ENCODE measurements around the gene IGF2BP3. TPM values are rescaled to one million over a fixed set of nuclear protein-coding genes. Genes with fewer than 3 reads are reported as not detected.

Gene IGF2BP3
- total RNA-seq, 1 experiment from 2014 or later: 11.7 TPM

GRCh38 chr7:23298885-23299769 is 171.2 kb downstream of the IGF2BP3 start, which contains the start of gene MALSU1:
Gene MALSU1, plus strand, starts transcription at chr7:23299339. Its CDS starts 14 bp downstream, at chr7:23299353.
- ATAC-seq: peak; percentile 99
- CTCF ChIA-PET: interaction anchor here (0.5 to 1.0 kb wide), 3 partner anchors 26 to 112 kb away, joined by 3 to 5 read pairs (median 4); no protein-coding TSS in a partner anchor

DNA sequence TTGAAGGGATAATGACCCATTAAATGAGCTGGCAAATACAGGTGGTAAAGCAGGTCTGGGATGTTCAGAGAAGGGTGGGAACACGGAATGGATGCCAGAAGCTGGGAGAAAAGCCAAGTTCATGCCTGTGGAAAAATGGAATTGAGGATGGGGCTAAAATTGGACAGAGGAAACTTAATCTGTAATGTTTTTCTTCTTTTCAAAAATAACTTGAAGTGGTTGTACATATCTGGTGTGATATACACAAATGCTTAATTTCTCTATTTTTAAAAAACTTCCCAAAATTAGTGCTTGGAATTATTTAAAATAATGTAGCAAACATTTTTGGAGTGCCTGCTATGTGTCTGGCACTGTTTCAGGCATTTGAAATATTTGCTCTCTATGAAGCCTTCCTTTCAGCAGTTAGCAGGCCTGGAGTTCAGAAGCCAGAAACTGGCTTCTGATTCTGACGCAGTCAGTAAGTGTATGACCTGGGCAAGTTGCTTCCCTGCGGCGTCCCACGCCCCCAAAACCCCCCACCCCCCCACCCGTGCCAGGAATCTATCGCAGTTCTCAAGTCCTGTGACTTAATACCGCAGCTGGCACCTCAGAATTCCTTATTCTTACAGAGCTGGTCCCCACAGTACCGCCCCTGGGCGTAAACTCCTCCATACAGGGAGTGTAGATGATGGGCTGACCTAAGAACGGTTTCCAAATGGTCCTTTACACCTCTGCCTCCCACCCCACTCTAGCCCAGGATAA is 172.0 kb downstream of the IGF2BP3 start:
- Histone ChIP-seq H3K27me3 (ENCODE audit: low read length) (no peaks in the 10 kb centered on the region), H3K9me2 (replicated peaks; ENCODE audit: low read length) (no peaks in the 10 kb centered on the region), H3K4me1 (ENCODE audit: insufficient read depth, low read length) (peaks cover 22% of the 10 kb centered on the region), H3K79me2 (ENCODE audit: low read length) (peaks cover 41% of the 10 kb centered on the region), H4K20me1 (ENCODE audit: low read length) (peaks cover 14% of the 10 kb centered on the region), H3K9ac (ENCODE audit: low read length) (peak overlapping the region; percentile 93), H3K4me2 (ENCODE audit: low read length) (peak overlapping the region; percentile 91), H3K36me3 (ENCODE audit: low read depth, low read length) (peaks cover 16% of the 10 kb centered on the region; the same call in 1 of the 2 replicates), H3F3A (ENCODE audit: low read length, unreplicated experiment) (no peaks in the 10 kb centered on the region), H2AFZ (ENCODE audit: low read length) (peak overlapping the region; percentile 79), H3K4me3 (ENCODE audit: low read length) (peak overlapping the region; percentile 97; the same call in 1 of the 2 replicates), H3K9me3 (ENCODE audit: low read length) (no peaks in the 10 kb centered on the region), H3K27ac (ENCODE audit: low read length) (peak overlapping the region; percentile 50)
- CTCF ChIA-PET: interaction anchor here (0.5 to 1.0 kb wide), 4 partner anchors 25 to 113 kb away, joined by 3 to 5 read pairs (median 4); no protein-coding TSS in a partner anchor
- ATAC-seq (no peak), DNase-seq (peak; percentile 60)
- intact Hi-C loops (cut with micrococcal nuclease): loop anchor here (5.0 kb wide), 1 partner anchor 34 kb away; no protein-coding TSS in a partner anchor
- TF ChIP-seq EZH2phosphoT487 (IDR thresholded peaks at IDR 0.05; ENCODE audit: borderline replicate concordance, low read length) (no peak), EZH2 (IDR thresholded peaks at IDR 0.05; ENCODE audit: low read length, unreplicated experiment) (no peak)
- TF ChIP-seq, protein P1, sequence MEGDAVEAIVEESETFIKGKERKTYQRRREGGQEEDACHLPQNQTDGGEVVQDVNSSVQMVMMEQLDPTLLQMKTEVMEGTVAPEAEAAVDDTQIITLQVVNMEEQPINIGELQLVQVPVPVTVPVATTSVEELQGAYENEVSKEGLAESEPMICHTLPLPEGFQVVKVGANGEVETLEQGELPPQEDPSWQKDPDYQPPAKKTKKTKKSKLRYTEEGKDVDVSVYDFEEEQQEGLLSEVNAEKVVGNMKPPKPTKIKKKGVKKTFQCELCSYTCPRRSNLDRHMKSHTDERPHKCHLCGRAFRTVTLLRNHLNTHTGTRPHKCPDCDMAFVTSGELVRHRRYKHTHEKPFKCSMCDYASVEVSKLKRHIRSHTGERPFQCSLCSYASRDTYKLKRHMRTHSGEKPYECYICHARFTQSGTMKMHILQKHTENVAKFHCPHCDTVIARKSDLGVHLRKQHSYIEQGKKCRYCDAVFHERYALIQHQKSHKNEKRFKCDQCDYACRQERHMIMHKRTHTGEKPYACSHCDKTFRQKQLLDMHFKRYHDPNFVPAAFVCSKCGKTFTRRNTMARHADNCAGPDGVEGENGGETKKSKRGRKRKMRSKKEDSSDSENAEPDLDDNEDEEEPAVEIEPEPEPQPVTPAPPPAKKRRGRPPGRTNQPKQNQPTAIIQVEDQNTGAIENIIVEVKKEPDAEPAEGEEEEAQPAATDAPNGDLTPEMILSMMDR (conservative IDR thresholded peaks at IDR 0.05; ENCODE audit: low read depth, low read length): no peak
- POLR2A ChIA-PET (ENCODE audit: unreplicated experiment): interaction anchor here (0.5 to 0.6 kb wide), 3 partner anchors 112 to 235 kb away, joined by 3 to 5 read pairs (median 3); no protein-coding TSS in a partner anchor
- BruUV-seq (replicated peaks): no TSS peak

More at GRCh38 chr7:23298885-23299769, 171.2 kb downstream of the IGF2BP3 start, which contains the start of gene MALSU1:
- peak within 1 kb of the TSS; percentile 97 for H3K4me3 ChIP-seq (ENCODE audit: low read length)
- no peaks in the 10 kb centered on the region for H3K9me2 ChIP-seq (replicated peaks; ENCODE audit: low read length)
- peaks cover 15% of the 10 kb centered on the region for H4K20me1 ChIP-seq (ENCODE audit: low read length)
- H3K79me2 ChIP-seq (ENCODE audit: low read length): peaks cover 49% of the 10 kb centered on the region
- H3K27me3 ChIP-seq (ENCODE audit: low read length): no peaks in the 10 kb centered on the region
- H3K4me2 ChIP-seq (ENCODE audit: low read length): peak within 1 kb of the TSS; percentile 91
- peak within 1 kb of the TSS; percentile 79 for H2AFZ ChIP-seq (ENCODE audit: low read length)
- peak; percentile 96 for DNase-seq
- intact Hi-C loops (cut with micrococcal nuclease): loop anchor here (1.0 to 5.0 kb wide), 2 partner anchors 33 to 58 kb away; no protein-coding TSS in a partner anchor
- TF ChIP-seq EZH2 (IDR thresholded peaks at IDR 0.05; ENCODE audit: low read length, unreplicated experiment) (no peak), EZH2phosphoT487 (IDR thresholded peaks at IDR 0.05; ENCODE audit: borderline replicate concordance, low read length) (no peak)
- TF ChIP-seq, protein P1 (conservative IDR thresholded peaks at IDR 0.05; ENCODE audit: low read depth, low read length): no peak
- H3K36me3 ChIP-seq (ENCODE audit: low read depth, low read length): peaks cover 18% of the 10 kb centered on the region
- H3F3A ChIP-seq (ENCODE audit: low read length, unreplicated experiment): no peaks in the 10 kb centered on the region
- TSS peak; percentile 100 for BruUV-seq (replicated peaks)
- no peaks in the 10 kb centered on the region for H3K9me3 ChIP-seq (ENCODE audit: low read length)
- H3K4me1 ChIP-seq (ENCODE audit: insufficient read depth, low read length): peaks cover 22% of the 10 kb centered on the region
- POLR2A ChIA-PET (ENCODE audit: unreplicated experiment): interaction anchor here (0.5 to 0.6 kb wide), 4 partner anchors 111 to 1069 kb away, joined by 3 to 5 read pairs (median 4); no protein-coding TSS in a partner anchor
- H3K27ac ChIP-seq (ENCODE audit: low read length): peak within 1 kb of the TSS; percentile 50
- peak within 1 kb of the TSS; percentile 93 for H3K9ac ChIP-seq (ENCODE audit: low read length)
